Endothelial cell of umbilical vein (primary cell): Measurements from ENCODE around the gene NALCN. TPM values are rescaled to one million over a fixed set of nuclear protein-coding genes. Genes with fewer than 3 reads are reported as not detected.

ENCODE experiments used
- BruUV-seq: library from RNA; stranded (reverse); fragments of 400-500 nt; replicated peaks from 2 replicates; lab custom pipeline; 2021; lab: Mats Ljungman, UMichigan
- CTCF ChIA-PET: fragments of 300-600, 350-600 bp; sonication (Branson Sonifier 250); formaldehyde crosslinking; loops from one replicate; lab custom pipeline; 2021; ENCODE audit warnings: antibody characterized with exemption, inconsistent platforms; lab: Charles Lee
- POLR2A ChIA-PET: fragments of 300-600, 350-600 bp; sonication (Branson Sonifier 250); formaldehyde crosslinking; loops from one replicate; lab custom pipeline; 2021; ENCODE audit warnings: antibody characterized with exemption, inconsistent platforms; lab: Charles Lee
- DNase-seq: peaks from one replicate; pipeline ENCODE4 v3.0.0-alpha.2; 2011; ENCODE audit warnings: low read depth, low spot score
- FAIRE-seq: peaks from 2 replicates; lab custom pipeline; 2011; peaks lifted over from hg19 to GRCh38; lab: Jason Lieb, UNC
- H2AFZ ChIP-seq: 2 replicates; pipeline ENCODE4 v1.6.0; 2012; ENCODE audit warnings: low read depth, low read length, control low read depth, inconsistent platforms
- H3K27ac ChIP-seq: 2 replicates; pipeline ENCODE4 v1.5.1; 2011; ENCODE audit warnings: low read depth, mild to moderate bottlenecking, control low read depth, low read length, moderate library complexity; ENCODE audit not compliant: insufficient read depth
- H3K27me3 ChIP-seq, 2 experiments: 2 replicates each; pipeline versions ENCODE4 v1.6.0 to v1.6.1; 2011; ENCODE audit warnings: low read length in 2 of 2, mixed read lengths in 1 of 2; ENCODE audit not compliant: control insufficient read depth in 2 of 2, insufficient read depth in 2 of 2
- H3K36me3 ChIP-seq, 2 experiments: 2 replicates in 1 of 2; 3 replicates in 1 of 2; pipeline ENCODE4 v1.5.1; 2011; ENCODE audit warnings: low read length in 2 of 2, mild to moderate bottlenecking in 1 of 2, moderate library complexity in 1 of 2; ENCODE audit not compliant: control insufficient read depth in 2 of 2, insufficient read depth in 2 of 2; ENCODE audit errors: extremely low read depth in 1 of 2
- H3K4me1 ChIP-seq: 3 replicates; pipeline ENCODE4 v1.5.1; 2011; ENCODE audit warnings: mild to moderate bottlenecking, low read length; ENCODE audit not compliant: control insufficient read depth, insufficient read depth; ENCODE audit errors: extremely low read depth
- H3K4me2 ChIP-seq: 2 replicates; pipeline ENCODE4 v1.6.1; 2011; ENCODE audit warnings: low read length, control low read depth, mixed read lengths; ENCODE audit not compliant: insufficient read depth
- H3K4me3 ChIP-seq, 3 experiments: fragments of 200-600 bp in 1 of 3; sonication (generic), shearing (Covaris generic) in 1 of 3; replicated peaks in 1 of 3; 2 replicates each; pipeline ENCODE4 v1.5.1; 2011 to 2016; ENCODE audit warnings: control low read depth in 3 of 3, low read length in 3 of 3, mild to moderate bottlenecking in 2 of 3, inconsistent platforms in 1 of 3, low read depth in 1 of 3, moderate library complexity in 1 of 3; ENCODE audit not compliant: insufficient read depth in 1 of 3
- H3K79me2 ChIP-seq: 2 replicates; pipeline ENCODE4 v1.6.0; 2012; ENCODE audit warnings: low read length, inconsistent platforms; ENCODE audit not compliant: control insufficient read depth, insufficient read depth
- H3K9ac ChIP-seq: replicated peaks from 2 replicates; pipeline ENCODE3; 2011; ENCODE audit warnings: low read length, control low read depth; ENCODE audit not compliant: insufficient read depth; ENCODE audit errors: extremely low read depth
- H3K9me1 ChIP-seq: replicated peaks from 3 replicates; pipeline ENCODE4 v1.6.0; 2011; ENCODE audit warnings: mild to moderate bottlenecking, low read length; ENCODE audit not compliant: control insufficient read depth, insufficient read depth; ENCODE audit errors: extremely low read depth
- H3K9me3 ChIP-seq: replicated peaks from 2 replicates; pipeline ENCODE4 v1.5.1; 2012; ENCODE audit warnings: low read length, inconsistent platforms; ENCODE audit not compliant: control insufficient read depth, insufficient read depth
- H4K20me1 ChIP-seq: replicated peaks from 2 replicates; pipeline ENCODE3; 2011; ENCODE audit warnings: mild to moderate bottlenecking, low read length; ENCODE audit not compliant: control insufficient read depth, insufficient read depth; ENCODE audit errors: extremely low read depth
- EZH2 ChIP-seq: IDR thresholded peaks from 2 replicates; pipeline ENCODE4 v1.6.1; 2012; ENCODE audit warnings: borderline replicate concordance, low read depth, mild to moderate bottlenecking, moderate library complexity, low read length, inconsistent platforms; ENCODE audit not compliant: severe bottlenecking
- FOS ChIP-seq: IDR thresholded peaks from 2 replicates; pipeline ENCODE4 v1.6.1; 2011; ENCODE audit warnings: mild to moderate bottlenecking, low read length, moderate library complexity, borderline replicate concordance; ENCODE audit not compliant: insufficient read depth
- GATA2 ChIP-seq: IDR thresholded peaks from 2 replicates; pipeline ENCODE4 v1.7.0; 2011; ENCODE audit warnings: low read depth, mild to moderate bottlenecking, moderate library complexity, mixed read lengths, low read length; ENCODE audit not compliant: insufficient read length, insufficient read depth
- JUN ChIP-seq: IDR thresholded peaks from 2 replicates; pipeline ENCODE4 v1.6.1; 2011; ENCODE audit warnings: borderline replicate concordance, low read depth; ENCODE audit not compliant: insufficient read length, insufficient read depth
- MYC ChIP-seq: IDR thresholded peaks from one replicate; pipeline ENCODE4 v1.6.1; 2011; ENCODE audit warnings: mild to moderate bottlenecking, low read depth, low read length
- POLR2A ChIP-seq: IDR thresholded peaks from 2 replicates; pipeline ENCODE4 v1.6.1; 2012; ENCODE audit warnings: low read depth, mild to moderate bottlenecking, control low read depth, low read length
- POLR2AphosphoS5 ChIP-seq: IDR thresholded peaks from 2 replicates; pipeline ENCODE4 v1.6.1; 2012; ENCODE audit warnings: low read depth, mild to moderate bottlenecking, control low read depth, low read length, moderate library complexity; ENCODE audit not compliant: insufficient read depth
- dilution Hi-C: fragments of 300-500 bp; cut with MboI; formaldehyde crosslinking; loops from one replicate; pipeline ENCODE4 v1.15.0; 2019; ENCODE audit warnings: low sequenced_read_pairs; ENCODE audit not compliant: extremely low pct_ligation_motif_present
- intact Hi-C: fragments of 100-400 bp; cut with micrococcal nuclease; formaldehyde crosslinking; loops from one replicate; pipeline ENCODE4 v1.10.0; 2022
- polyA plus RNA-seq, 4 experiments: library from polyadenylated mRNA; depleted of rRNA in 3 of 4; stranded (reverse) in 3 of 4; unstranded in 1 of 4; fragments of >200 nt; gene quantifications; 2 replicates each; pipeline versions ENCODE4 v1.2.1 to v1.2.3, GENCODE V29; 2011 to 2012; ENCODE audit warnings: missing spikeins in 1 of 4
- total RNA-seq: library from RNA; stranded (reverse); gene quantifications from 2 replicates; pipeline ENCODE4 v1.2.3, GENCODE V29; 2021
- TF ChIP-seq, protein P1 (sequence below), 2 donors: IDR thresholded peaks; 1 replicate in 1 of 2; 2 replicates in 1 of 2; pipeline ENCODE4 v1.5.1; 2011; ENCODE audit warnings: low read length in 2 of 2, mild to moderate bottlenecking in 2 of 2, moderate library complexity in 2 of 2, control low read depth in 1 of 2, inconsistent platforms in 1 of 2, low read depth in 1 of 2; ENCODE audit not compliant: insufficient read depth in 1 of 2; ENCODE audit errors: extremely low read depth in 1 of 2
- TF ChIP-seq, protein P2 (sequence below): IDR thresholded peaks from 2 replicates; pipeline ENCODE4 v1.6.1; 2011; ENCODE audit not compliant: insufficient read depth, insufficient read length

The NALCN gene
- total and polyA plus RNA-seq, 2 donors (not counting 3 experiments of a cell fraction or from before 2014, with no cell fraction given), result 3.3 to 4.4 TPM

DNA sequence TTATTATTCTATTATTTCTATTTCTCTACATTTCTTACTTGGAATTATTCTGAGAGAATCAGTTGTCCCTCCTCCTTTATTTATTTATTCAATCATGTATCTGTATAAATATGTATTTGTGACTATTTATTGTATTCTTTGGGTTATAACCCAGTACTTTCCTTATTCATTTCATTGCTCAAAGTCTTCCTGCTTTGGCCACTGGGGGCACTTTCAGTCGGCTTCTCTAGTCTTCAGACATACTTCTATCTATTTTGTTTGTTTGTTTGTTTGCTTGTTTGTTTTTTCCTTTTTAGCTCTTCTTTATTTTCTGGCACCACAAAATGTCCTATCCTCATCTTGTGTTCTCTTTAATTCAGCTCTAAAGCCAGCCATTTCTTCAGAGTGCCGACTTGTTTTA is 260.4 kb downstream of the NALCN start:
- no peak for DNase-seq
- dilution Hi-C loops, result no loop called here
- Histone ChIP-seq H3K9me3 (no peaks in the 10 kb centered on the region), H3K4me3 (no peak overlapping the region), H3K27ac (no peak overlapping the region), H3K4me2 (no peak overlapping the region), H3K27me3 (no peaks in the 10 kb centered on the region), H4K20me1 (no peaks in the 10 kb centered on the region), H3K9ac (no peak overlapping the region), H3K36me3 (no peaks in the 10 kb centered on the region), H3K79me2 (no peaks in the 10 kb centered on the region), H3K9me1 (no peaks in the 10 kb centered on the region), H2AFZ (no peak overlapping the region), H3K4me1 (no peaks in the 10 kb centered on the region)
- ChIA-PET CTCF (interaction anchor here (1.1 to 3.1 kb wide), 5 partner anchors 11 to 390 kb away, joined by 3 to 25 read pairs (median 6); no protein-coding TSS in a partner anchor), POLR2A (no interaction called here)
- TF ChIP-seq POLR2AphosphoS5, result no peak
- TF ChIP-seq, protein P1, sequence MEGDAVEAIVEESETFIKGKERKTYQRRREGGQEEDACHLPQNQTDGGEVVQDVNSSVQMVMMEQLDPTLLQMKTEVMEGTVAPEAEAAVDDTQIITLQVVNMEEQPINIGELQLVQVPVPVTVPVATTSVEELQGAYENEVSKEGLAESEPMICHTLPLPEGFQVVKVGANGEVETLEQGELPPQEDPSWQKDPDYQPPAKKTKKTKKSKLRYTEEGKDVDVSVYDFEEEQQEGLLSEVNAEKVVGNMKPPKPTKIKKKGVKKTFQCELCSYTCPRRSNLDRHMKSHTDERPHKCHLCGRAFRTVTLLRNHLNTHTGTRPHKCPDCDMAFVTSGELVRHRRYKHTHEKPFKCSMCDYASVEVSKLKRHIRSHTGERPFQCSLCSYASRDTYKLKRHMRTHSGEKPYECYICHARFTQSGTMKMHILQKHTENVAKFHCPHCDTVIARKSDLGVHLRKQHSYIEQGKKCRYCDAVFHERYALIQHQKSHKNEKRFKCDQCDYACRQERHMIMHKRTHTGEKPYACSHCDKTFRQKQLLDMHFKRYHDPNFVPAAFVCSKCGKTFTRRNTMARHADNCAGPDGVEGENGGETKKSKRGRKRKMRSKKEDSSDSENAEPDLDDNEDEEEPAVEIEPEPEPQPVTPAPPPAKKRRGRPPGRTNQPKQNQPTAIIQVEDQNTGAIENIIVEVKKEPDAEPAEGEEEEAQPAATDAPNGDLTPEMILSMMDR (IDR thresholded peaks at IDR 0.05; ENCODE audit: extremely low read depth in 1 of 2, insufficient read depth in 1 of 2, low read depth in 1 of 2, low read length in 2 of 2), result peak; percentile 35 to 40
- intact Hi-C loops, result no loop called here
- BruUV-seq, result no TSS peak
- no peak for FAIRE-seq

DNA sequence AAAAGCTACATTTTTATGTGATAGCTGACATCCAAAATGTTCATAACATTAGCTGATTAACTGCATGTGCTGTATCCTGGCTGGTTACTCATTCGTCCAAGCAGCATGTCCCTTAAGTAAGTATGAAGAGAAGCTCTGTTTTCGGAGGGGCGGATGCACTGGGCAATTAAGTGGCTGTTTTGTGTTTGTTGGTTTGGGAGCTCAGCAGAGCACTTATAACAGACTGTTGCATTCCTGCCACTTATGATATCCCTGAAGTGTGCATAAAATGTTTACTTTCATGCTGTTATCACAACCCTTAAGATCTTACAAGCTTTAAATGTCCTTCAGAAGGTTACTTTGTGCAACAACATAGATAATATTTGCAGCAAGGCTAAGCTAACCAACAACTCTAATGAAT is 264.1 kb downstream of the NALCN start:
- no peak for TF ChIP-seq GATA2
- no peak for TF ChIP-seq FOS
- TF ChIP-seq, protein P2, sequence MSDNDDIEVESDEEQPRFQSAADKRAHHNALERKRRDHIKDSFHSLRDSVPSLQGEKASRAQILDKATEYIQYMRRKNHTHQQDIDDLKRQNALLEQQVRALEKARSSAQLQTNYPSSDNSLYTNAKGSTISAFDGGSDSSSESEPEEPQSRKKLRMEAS, result no peak
- TF ChIP-seq, protein P1 (IDR thresholded peaks at IDR 0.05; ENCODE audit: extremely low read depth in 1 of 2, insufficient read depth in 1 of 2, low read depth in 1 of 2, low read length in 2 of 2), result no peak
- no peak for TF ChIP-seq MYC
- TF ChIP-seq JUN, result no peak
- TF ChIP-seq EZH2, result no peak
- TF ChIP-seq POLR2AphosphoS5, result no peak
- TF ChIP-seq POLR2A, result no peak
- intact Hi-C loops, result no loop called here
- Histone ChIP-seq H3K9me1 (no peaks in the 10 kb centered on the region), H3K36me3 (no peaks in the 10 kb centered on the region), H3K4me3 (no peak overlapping the region), H3K27ac (no peak overlapping the region), H3K4me1 (no peaks in the 10 kb centered on the region), H3K79me2 (no peaks in the 10 kb centered on the region), H3K4me2 (no peak overlapping the region), H3K27me3 (no peaks in the 10 kb centered on the region), H4K20me1 (no peaks in the 10 kb centered on the region), H3K9ac (no peak overlapping the region), H2AFZ (no peak overlapping the region), H3K9me3 (no peaks in the 10 kb centered on the region)
- dilution Hi-C loops, result no loop called here
- FAIRE-seq, result no peak
- ChIA-PET POLR2A (no interaction called here), CTCF (interaction anchor here (1.2 to 1.4 kb wide), 2 partner anchors 323 to 605 kb away, joined by 3 to 8 read pairs; no protein-coding TSS in a partner anchor)
- DNase-seq, result no peak
- no TSS peak for BruUV-seq
